Measurements from ENCODE around the gene TSC2.

- TF ChIP-seq POLR2A (IDR thresholded peaks at IDR 0.05) (no peak), CTCF (IDR thresholded peaks at IDR 0.05) (no peak)
These were observed 16.1 kb downstream of the TSC2 start for GRCh38 chr16:2063861-2064260.
